ENCODE measurements around the gene HEG1. TPM values are rescaled to one million over a fixed set of nuclear protein-coding genes. Genes with fewer than 3 reads are reported as not detected.

HEG1 gene
- total and polyA plus RNA-seq, 2 donors (not counting 3 experiments of a cell fraction or from before 2014, with no cell fraction given) = 50.1 to 106 TPM

DNA sequence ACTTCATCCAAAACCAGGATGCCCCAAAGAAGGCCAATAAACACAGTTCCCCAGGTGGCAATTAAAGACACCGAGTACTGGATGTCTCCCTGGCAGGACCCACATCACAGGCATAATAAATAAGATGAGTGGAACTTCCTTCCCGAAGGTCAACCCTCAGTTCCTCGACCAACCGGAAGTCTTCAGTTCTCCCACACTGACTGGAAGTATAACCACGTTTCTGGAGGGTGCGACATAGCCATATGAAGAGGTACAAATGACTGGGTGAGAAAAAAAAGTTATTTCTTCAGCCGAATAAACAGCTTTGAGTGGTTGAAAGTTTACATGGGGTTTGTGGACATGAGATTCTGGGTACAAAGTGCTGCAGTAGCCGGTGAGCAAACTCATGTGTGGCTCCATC, 86.6 kb downstream of the HEG1 start:
- no peaks in the 10 kb centered on the region for H3K27me3 ChIP-seq (ENCODE audit: control insufficient read depth in 2 of 2, insufficient read depth in 2 of 2, low read length in 2 of 2)
- H2AFZ ChIP-seq (ENCODE audit: low read depth, low read length) = no peak overlapping the region
- intact Hi-C loops (cut with micrococcal nuclease) = no loop called here
- dilution Hi-C loops (cut with MboI; ENCODE audit: extremely low pct_ligation_motif_present, low sequenced_read_pairs) = no loop called here
- ChIA-PET POLR2A (no interaction called here), CTCF (no interaction called here)
- H3K9me1 ChIP-seq (replicated peaks; ENCODE audit: control insufficient read depth, extremely low read depth, insufficient read depth, low read length) = no peaks in the 10 kb centered on the region
- H3K4me3 ChIP-seq (replicated peaks in 1 of 3; ENCODE audit: insufficient read depth in 1 of 3, low read depth in 1 of 3, low read length in 3 of 3) = no peak overlapping the region
- FAIRE-seq (no peak), DNase-seq (ENCODE audit: low read depth, low spot score) (no peak)
- BruUV-seq (replicated peaks) = no TSS peak
- H3K79me2 ChIP-seq (ENCODE audit: control insufficient read depth, insufficient read depth, low read length) = no peaks in the 10 kb centered on the region
- peaks cover 3% of the 10 kb centered on the region for H3K4me1 ChIP-seq (ENCODE audit: control insufficient read depth, extremely low read depth, insufficient read depth, low read length)
- H3K36me3 ChIP-seq (ENCODE audit: control insufficient read depth in 2 of 2, extremely low read depth in 1 of 2, insufficient read depth in 2 of 2, low read length in 2 of 2) = peaks cover 4 to 17% of the 10 kb centered on the region in 2 experiments
- no peaks in the 10 kb centered on the region for H4K20me1 ChIP-seq (replicated peaks; ENCODE audit: control insufficient read depth, extremely low read depth, insufficient read depth, low read length)
- H3K9me3 ChIP-seq (replicated peaks; ENCODE audit: control insufficient read depth, insufficient read depth, low read length) = no peaks in the 10 kb centered on the region
- no peak overlapping the region for H3K27ac ChIP-seq (ENCODE audit: insufficient read depth, low read depth, low read length)
- TF ChIP-seq FOS (IDR thresholded peaks at IDR 0.05; ENCODE audit: borderline replicate concordance, insufficient read depth, low read length) (no peak), MAX (IDR thresholded peaks at IDR 0.05; ENCODE audit: insufficient read depth, insufficient read length) (no peak), POLR2AphosphoS5 (IDR thresholded peaks at IDR 0.05; ENCODE audit: insufficient read depth, low read depth, low read length) (no peak), EZH2 (IDR thresholded peaks at IDR 0.05; ENCODE audit: borderline replicate concordance, low read depth, low read length, severe bottlenecking) (no peak), JUN (IDR thresholded peaks at IDR 0.05; ENCODE audit: borderline replicate concordance, insufficient read depth, insufficient read length, low read depth) (no peak), MYC (IDR thresholded peaks at IDR 0.05; ENCODE audit: low read depth, low read length) (no peak), POLR2A (IDR thresholded peaks at IDR 0.05; ENCODE audit: low read depth, low read length) (no peak), GATA2 (IDR thresholded peaks at IDR 0.05; ENCODE audit: insufficient read depth, insufficient read length, low read depth, low read length) (no peak)
- TF ChIP-seq, protein P1, sequence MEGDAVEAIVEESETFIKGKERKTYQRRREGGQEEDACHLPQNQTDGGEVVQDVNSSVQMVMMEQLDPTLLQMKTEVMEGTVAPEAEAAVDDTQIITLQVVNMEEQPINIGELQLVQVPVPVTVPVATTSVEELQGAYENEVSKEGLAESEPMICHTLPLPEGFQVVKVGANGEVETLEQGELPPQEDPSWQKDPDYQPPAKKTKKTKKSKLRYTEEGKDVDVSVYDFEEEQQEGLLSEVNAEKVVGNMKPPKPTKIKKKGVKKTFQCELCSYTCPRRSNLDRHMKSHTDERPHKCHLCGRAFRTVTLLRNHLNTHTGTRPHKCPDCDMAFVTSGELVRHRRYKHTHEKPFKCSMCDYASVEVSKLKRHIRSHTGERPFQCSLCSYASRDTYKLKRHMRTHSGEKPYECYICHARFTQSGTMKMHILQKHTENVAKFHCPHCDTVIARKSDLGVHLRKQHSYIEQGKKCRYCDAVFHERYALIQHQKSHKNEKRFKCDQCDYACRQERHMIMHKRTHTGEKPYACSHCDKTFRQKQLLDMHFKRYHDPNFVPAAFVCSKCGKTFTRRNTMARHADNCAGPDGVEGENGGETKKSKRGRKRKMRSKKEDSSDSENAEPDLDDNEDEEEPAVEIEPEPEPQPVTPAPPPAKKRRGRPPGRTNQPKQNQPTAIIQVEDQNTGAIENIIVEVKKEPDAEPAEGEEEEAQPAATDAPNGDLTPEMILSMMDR (IDR thresholded peaks at IDR 0.05; ENCODE audit: extremely low read depth in 1 of 2, insufficient read depth in 1 of 2, low read depth in 1 of 2, low read length in 2 of 2) = no peak
- H3K9ac ChIP-seq (replicated peaks; ENCODE audit: extremely low read depth, insufficient read depth, low read length) = no peak overlapping the region
- no peak overlapping the region for H3K4me2 ChIP-seq (ENCODE audit: insufficient read depth, low read length)
